ENCODE measurements around the gene SGK1.
"Not testable (repeated sequence)": the region's sequence is repeated elsewhere in the genome, so short reads cannot be mapped to it uniquely, and the experiment has no call there.

Gene SGK1

DNA sequence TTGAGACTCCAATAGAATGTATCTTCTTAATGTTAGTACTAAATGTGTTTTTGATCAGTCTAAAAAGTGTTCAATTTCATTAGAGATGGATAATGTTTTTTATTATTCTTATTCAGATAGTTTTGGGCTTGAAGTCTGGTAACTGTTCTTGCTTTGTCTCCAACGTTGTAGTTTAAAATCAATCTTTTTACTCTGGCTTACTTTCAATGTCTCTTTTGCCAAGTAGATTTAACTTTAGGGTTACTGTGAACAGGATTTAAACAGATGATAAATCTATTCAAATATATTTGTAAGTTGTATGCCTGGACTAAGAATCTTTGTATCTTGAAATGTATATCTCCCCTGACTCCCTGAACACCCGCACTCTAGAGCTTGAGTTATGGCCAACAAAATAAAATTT, 51.1 kb downstream of the SGK1 start:
- Histone ChIP-seq H3K4me1 (ENCODE audit: insufficient read depth, poor library complexity, severe bottlenecking) (no peaks in the 10 kb centered on the region), H3K36me3 (ENCODE audit: low read depth) (no peaks in the 10 kb centered on the region), H3K9me3 (ENCODE audit: severe bottlenecking) (no peaks in the 10 kb centered on the region), H3K27me3 (ENCODE audit: insufficient read depth, poor library complexity, severe bottlenecking) (no peaks in the 10 kb centered on the region), H3K4me3 (ENCODE audit: severe bottlenecking) (no peak overlapping the region), H3K27ac (ENCODE audit: poor library complexity, severe bottlenecking) (no peak overlapping the region)
- DNase-seq (ENCODE audit: low spot score), result no peak
- no peak for ATAC-seq (ENCODE audit: low read depth)
- TF ChIP-seq, protein P1, sequence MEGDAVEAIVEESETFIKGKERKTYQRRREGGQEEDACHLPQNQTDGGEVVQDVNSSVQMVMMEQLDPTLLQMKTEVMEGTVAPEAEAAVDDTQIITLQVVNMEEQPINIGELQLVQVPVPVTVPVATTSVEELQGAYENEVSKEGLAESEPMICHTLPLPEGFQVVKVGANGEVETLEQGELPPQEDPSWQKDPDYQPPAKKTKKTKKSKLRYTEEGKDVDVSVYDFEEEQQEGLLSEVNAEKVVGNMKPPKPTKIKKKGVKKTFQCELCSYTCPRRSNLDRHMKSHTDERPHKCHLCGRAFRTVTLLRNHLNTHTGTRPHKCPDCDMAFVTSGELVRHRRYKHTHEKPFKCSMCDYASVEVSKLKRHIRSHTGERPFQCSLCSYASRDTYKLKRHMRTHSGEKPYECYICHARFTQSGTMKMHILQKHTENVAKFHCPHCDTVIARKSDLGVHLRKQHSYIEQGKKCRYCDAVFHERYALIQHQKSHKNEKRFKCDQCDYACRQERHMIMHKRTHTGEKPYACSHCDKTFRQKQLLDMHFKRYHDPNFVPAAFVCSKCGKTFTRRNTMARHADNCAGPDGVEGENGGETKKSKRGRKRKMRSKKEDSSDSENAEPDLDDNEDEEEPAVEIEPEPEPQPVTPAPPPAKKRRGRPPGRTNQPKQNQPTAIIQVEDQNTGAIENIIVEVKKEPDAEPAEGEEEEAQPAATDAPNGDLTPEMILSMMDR (IDR thresholded peaks at IDR 0.05; ENCODE audit: poor library complexity, severe bottlenecking), result no peak

DNA sequence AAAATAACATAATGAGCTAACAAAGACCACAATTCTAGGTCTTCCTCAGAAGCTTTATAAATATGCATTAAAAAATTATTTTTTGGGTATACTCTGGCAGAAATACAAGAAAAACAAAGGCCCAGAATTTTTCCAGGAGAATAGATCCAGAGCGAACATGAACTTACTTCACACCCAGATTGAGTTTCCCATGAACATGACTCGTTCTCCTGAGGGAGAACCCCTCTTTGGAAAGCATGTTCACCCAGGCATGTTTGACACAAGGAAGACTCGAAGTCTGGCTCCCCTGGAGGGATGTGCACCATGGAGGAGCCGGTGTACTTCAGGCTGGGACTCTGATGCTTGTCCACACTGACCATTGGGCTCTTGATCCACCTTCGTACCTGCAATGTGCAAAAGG, 56.1 kb downstream of the SGK1 start:
- TF ChIP-seq, protein P1 (IDR thresholded peaks at IDR 0.05; ENCODE audit: poor library complexity, severe bottlenecking), result no peak
- no peaks in the 10 kb centered on the region for H3K36me3 ChIP-seq (ENCODE audit: low read depth)
- no peaks in the 10 kb centered on the region for H3K4me1 ChIP-seq (ENCODE audit: insufficient read depth, poor library complexity, severe bottlenecking)
- no peak for ATAC-seq (ENCODE audit: low read depth)
- no peak overlapping the region for H3K4me3 ChIP-seq (ENCODE audit: severe bottlenecking)
- H3K27me3 ChIP-seq (ENCODE audit: insufficient read depth, poor library complexity, severe bottlenecking), result no peaks in the 10 kb centered on the region
- DNase-seq (ENCODE audit: low spot score), result no peak
- H3K9me3 ChIP-seq (ENCODE audit: severe bottlenecking), result no peaks in the 10 kb centered on the region
- H3K27ac ChIP-seq (ENCODE audit: poor library complexity, severe bottlenecking), result no peak overlapping the region

DNA sequence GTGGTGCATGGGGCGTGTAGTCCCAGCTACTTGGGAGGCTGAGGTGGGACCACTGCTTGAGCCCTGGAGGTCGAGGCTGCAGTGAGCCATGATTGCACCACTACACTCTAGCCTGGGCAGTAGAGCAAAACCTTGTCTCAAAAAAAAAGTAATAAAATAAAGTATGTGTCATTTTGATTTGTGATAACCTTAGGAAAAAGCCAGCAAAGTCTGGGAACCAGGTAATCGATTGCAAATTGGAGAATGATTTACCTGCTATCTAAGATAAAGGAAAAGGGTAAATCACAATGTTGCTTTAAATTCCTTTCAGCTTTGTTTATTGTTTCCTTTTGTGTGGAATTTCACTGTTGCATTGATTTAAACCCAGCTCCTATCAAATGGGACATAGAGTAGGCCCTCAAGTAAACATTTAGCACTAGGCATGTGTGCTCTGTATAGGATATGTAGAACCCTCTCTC, 59.0 kb downstream of the SGK1 start:
- H3K4me3 ChIP-seq (ENCODE audit: severe bottlenecking), result no peak overlapping the region
- no peaks in the 10 kb centered on the region for H3K9me3 ChIP-seq (ENCODE audit: severe bottlenecking)
- no peaks in the 10 kb centered on the region for H3K36me3 ChIP-seq (ENCODE audit: low read depth)
- H3K27ac ChIP-seq (ENCODE audit: poor library complexity, severe bottlenecking), result no peak overlapping the region
- no peaks in the 10 kb centered on the region for H3K4me1 ChIP-seq (ENCODE audit: insufficient read depth, poor library complexity, severe bottlenecking)
- ATAC-seq (ENCODE audit: low read depth), result no peak
- H3K27me3 ChIP-seq (ENCODE audit: insufficient read depth, poor library complexity, severe bottlenecking), result no peaks in the 10 kb centered on the region
- TF ChIP-seq, protein P1 (IDR thresholded peaks at IDR 0.05; ENCODE audit: poor library complexity, severe bottlenecking), result no peak
- DNase-seq (ENCODE audit: low spot score), result no peak

DNA sequence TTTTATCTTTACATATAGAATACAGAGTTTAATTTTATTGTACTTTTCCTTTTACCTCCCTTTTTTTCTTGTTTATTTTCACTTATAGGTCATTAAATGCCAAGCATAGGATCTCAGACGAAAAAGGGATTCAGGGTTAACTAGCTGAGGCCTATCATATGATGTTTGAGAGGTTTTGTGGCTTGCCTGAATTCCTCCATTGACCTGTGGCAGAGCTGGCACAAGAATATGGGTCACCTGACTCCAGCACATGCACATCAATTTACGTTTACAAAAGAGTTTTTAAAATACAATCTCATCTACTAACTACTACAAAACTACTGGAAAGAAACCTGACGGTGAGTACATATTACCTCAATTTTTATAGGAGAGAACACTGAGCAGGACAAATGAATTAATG, 60.4 kb downstream of the SGK1 start:
- H3K4me3 ChIP-seq (ENCODE audit: severe bottlenecking), result no peak overlapping the region
- H3K36me3 ChIP-seq (ENCODE audit: low read depth), result no peaks in the 10 kb centered on the region
- no peaks in the 10 kb centered on the region for H3K27me3 ChIP-seq (ENCODE audit: insufficient read depth, poor library complexity, severe bottlenecking)
- no peaks in the 10 kb centered on the region for H3K4me1 ChIP-seq (ENCODE audit: insufficient read depth, poor library complexity, severe bottlenecking)
- H3K9me3 ChIP-seq (ENCODE audit: severe bottlenecking), result no peaks in the 10 kb centered on the region
- TF ChIP-seq, protein P1 (IDR thresholded peaks at IDR 0.05; ENCODE audit: poor library complexity, severe bottlenecking), result no peak
- no peak overlapping the region for H3K27ac ChIP-seq (ENCODE audit: poor library complexity, severe bottlenecking)
- DNase-seq (ENCODE audit: low spot score) (no peak), ATAC-seq (ENCODE audit: low read depth) (no peak)

DNA sequence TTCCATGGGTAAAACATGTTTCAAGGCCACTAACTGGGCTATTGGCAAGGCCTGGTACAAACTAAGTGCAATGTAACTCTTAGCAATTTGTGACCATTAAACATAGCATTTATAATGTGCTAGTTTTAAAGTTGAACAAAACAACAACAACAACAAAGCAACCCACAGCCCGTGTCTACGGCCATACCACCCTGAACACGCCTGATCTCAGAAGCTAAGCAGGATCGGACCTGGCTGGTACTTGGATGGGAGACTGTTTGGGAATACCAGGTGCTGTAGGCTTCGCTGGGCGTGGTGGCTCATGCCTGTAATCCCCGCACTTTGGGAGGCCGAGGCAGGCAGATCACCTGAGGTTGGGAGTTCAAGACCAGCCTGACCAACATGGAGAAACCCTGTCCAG, 61.0 kb downstream of the SGK1 start:
- ATAC-seq (ENCODE audit: low read depth) (no peak), DNase-seq (ENCODE audit: low spot score) (no peak)
- Histone ChIP-seq H3K36me3 (ENCODE audit: low read depth) (no peaks in the 10 kb centered on the region), H3K4me3 (ENCODE audit: severe bottlenecking) (no peak overlapping the region), H3K9me3 (ENCODE audit: severe bottlenecking) (no peaks in the 10 kb centered on the region), H3K27ac (ENCODE audit: poor library complexity, severe bottlenecking) (no peak overlapping the region), H3K27me3 (ENCODE audit: insufficient read depth, poor library complexity, severe bottlenecking) (no peaks in the 10 kb centered on the region), H3K4me1 (ENCODE audit: insufficient read depth, poor library complexity, severe bottlenecking) (no peaks in the 10 kb centered on the region)
- TF ChIP-seq, protein P1 (IDR thresholded peaks at IDR 0.05; ENCODE audit: poor library complexity, severe bottlenecking), result no peak

DNA sequence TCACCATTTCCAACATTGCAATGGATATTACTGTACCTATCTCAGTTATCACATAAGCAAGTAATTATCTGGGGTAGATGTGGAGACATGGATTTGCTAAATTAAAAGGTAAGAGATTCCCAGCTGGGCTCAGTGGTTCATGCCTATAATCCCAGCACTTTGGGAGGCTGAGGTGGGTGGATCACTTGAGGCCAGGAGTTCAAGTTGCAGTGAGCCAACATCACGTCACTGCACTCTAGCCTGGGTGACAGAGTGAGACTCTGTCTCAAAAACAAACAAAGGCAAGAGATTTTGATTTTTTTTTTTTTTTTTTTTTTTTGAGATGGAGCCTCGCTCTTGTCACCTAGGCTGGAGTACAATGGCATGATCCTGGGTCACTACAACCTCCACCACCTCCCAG, 62.6 kb downstream of the SGK1 start:
- not testable (repeated sequence) for H3K9me3 ChIP-seq (ENCODE audit: severe bottlenecking); H3K27ac ChIP-seq (ENCODE audit: poor library complexity, severe bottlenecking); H3K4me1 ChIP-seq (ENCODE audit: insufficient read depth, poor library complexity, severe bottlenecking); ATAC-seq (ENCODE audit: low read depth); H3K36me3 ChIP-seq (ENCODE audit: low read depth); DNase-seq (ENCODE audit: low spot score); H3K4me3 ChIP-seq (ENCODE audit: severe bottlenecking); H3K27me3 ChIP-seq (ENCODE audit: insufficient read depth, poor library complexity, severe bottlenecking)

All from RWPE2 (cell line).